ENCODE data around the gene ZNF678. TPM values are rescaled to one million over a fixed set of nuclear protein-coding genes. Genes with fewer than 3 reads are reported as not detected.
A peak's percentile ranks its signal among the peaks of the same experiment; 100 is the strongest.

ZNF678 gene
- total and polyA plus RNA-seq, 9 of the 15 experiments (the other 6 are each of a cell fraction or from before 2014, with no cell fraction given): 3.0 to 16.8 (median 8.0) TPM

DNA sequence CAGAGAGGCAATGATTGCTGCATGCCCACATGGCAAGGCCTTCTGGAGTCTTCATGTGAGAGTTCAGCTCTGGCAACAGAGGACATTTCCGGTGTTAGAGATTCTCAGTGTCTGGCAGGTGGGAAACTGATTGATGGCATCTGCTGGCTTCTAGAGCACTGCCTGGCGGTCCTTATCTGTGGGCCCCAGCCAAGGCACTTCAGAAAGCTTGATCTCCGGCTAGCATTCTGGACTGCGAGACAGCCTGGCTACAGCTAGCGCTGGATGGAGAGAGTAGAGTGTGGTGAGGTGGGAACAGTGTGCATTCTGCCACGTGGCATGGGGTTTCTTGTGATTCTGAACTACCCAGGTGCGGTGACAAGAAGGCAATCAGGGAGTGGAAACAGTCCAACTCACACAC is 9.4 kb downstream of the ZNF678 start (continued):
- TF ChIP-seq USF2 (CRISPR knock-in tag; IDR thresholded peaks at IDR 0.05) (no peak), GATAD2A (IDR thresholded peaks at IDR 0.05) (no peak), CTBP1 (IDR thresholded peaks at IDR 0.05; ENCODE audit: borderline replicate concordance) (peak; percentile 52; the same call in 1 of the 2 replicates), GATA2 (CRISPR knock-in tag; IDR thresholded peaks at IDR 0.05) (peak; percentile 70), MYBL2 (IDR thresholded peaks at IDR 0.05; ENCODE audit: low read depth) (no peak), MYBL2 (CRISPR knock-in tag; IDR thresholded peaks at IDR 0.05; ENCODE audit: borderline replicate concordance) (no peak), KLF6 (CRISPR knock-in tag; IDR thresholded peaks at IDR 0.05; ENCODE audit: borderline replicate concordance) (no peak)
- TF ChIP-seq, protein P1, sequence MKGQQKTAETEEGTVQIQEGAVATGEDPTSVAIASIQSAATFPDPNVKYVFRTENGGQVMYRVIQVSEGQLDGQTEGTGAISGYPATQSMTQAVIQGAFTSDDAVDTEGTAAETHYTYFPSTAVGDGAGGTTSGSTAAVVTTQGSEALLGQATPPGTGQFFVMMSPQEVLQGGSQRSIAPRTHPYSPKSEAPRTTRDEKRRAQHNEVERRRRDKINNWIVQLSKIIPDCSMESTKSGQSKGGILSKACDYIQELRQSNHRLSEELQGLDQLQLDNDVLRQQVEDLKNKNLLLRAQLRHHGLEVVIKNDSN (CRISPR knock-in tag; IDR thresholded peaks at IDR 0.05): no peak
- TF ChIP-seq, protein P2, sequence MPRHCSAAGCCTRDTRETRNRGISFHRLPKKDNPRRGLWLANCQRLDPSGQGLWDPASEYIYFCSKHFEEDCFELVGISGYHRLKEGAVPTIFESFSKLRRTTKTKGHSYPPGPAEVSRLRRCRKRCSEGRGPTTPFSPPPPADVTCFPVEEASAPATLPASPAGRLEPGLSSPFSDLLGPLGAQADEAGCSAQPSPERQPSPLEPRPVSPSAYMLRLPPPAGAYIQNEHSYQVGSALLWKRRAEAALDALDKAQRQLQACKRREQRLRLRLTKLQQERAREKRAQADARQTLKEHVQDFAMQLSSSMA (CRISPR knock-in tag; IDR thresholded peaks at IDR 0.05): no peak

- no peak overlapping the region for H3K4me2 ChIP-seq (ENCODE audit: insufficient read depth, low read length)
- no peak for DNase-seq (ENCODE audit: extremely low read depth in 1 of 4, low spot score in 3 of 4)
- H3K79me2 ChIP-seq (ENCODE audit: control insufficient read depth, insufficient read depth, low read length): peaks cover 84% of the 10 kb centered on the region
- ATAC-seq: no peak
- H3K36me3 ChIP-seq (ENCODE audit: control insufficient read depth, insufficient read depth, low read length): no peaks in the 10 kb centered on the region
- WGBS (ENCODE audit: insufficient coverage, low coverage, missing lambda C conversion rate): 21% methylated on average over 1 of the region's 1 CpG
- no peak overlapping the region for H2AFZ ChIP-seq (ENCODE audit: low read depth, low read length)
- intact Hi-C loops (cut with micrococcal nuclease) (no loop called here), in situ Hi-C loops (cut with MboI) (no loop called here)
- no peak overlapping the region for H3K27ac ChIP-seq (ENCODE audit: extremely low read depth, low read depth, low read length)
- no TSS peak for BruUV-seq (replicated peaks)
- ChIA-PET CTCF (ENCODE audit: low intra/inter-chr PET ratio) (no interaction called here), POLR2A (no interaction called here)
- H4K20me1 ChIP-seq (replicated peaks; ENCODE audit: control insufficient read depth, insufficient read depth, low read length): no peaks in the 10 kb centered on the region
- peaks cover 6 to 10% of the 10 kb centered on the region in 2 experiments; a peak in 3 of 5 replicates for H3K4me1 ChIP-seq (replicated peaks in 1 of 2; ENCODE audit: control insufficient read depth in 2 of 2, insufficient read depth in 2 of 2, low read length in 2 of 2)
- no peak overlapping the region for H3K9ac ChIP-seq (ENCODE audit: insufficient read depth in 1 of 2, low read depth in 2 of 2, low read length in 2 of 2)
- no peak for FAIRE-seq
- no peaks in the 10 kb centered on the region for H3K27me3 ChIP-seq (ENCODE audit: control insufficient read depth in 2 of 2, insufficient read depth in 2 of 2, low read length in 2 of 2)
- no peaks in the 10 kb centered on the region for H3K9me1 ChIP-seq (ENCODE audit: control insufficient read depth, insufficient read depth, low read length)
- no peak overlapping the region for H3K4me3 ChIP-seq
- no peaks in the 10 kb centered on the region for H3K9me3 ChIP-seq (replicated peaks; ENCODE audit: control insufficient read depth, insufficient read depth, low read depth, low read length)
- TF ChIP-seq ZNF282 (CRISPR knock-in tag; IDR thresholded peaks at IDR 0.05) (no peak), EWSR1 (IDR thresholded peaks at IDR 0.05; ENCODE audit: borderline replicate concordance, low read depth, partially characterized antibody) (no peak), ZNF551 (CRISPR knock-in tag; IDR thresholded peaks at IDR 0.05) (no peak), ARID4B (CRISPR knock-in tag; IDR thresholded peaks at IDR 0.05) (no peak)
Measured at GRCh38 chr1:227574926-227575325, 11.6 kb downstream of the ZNF678 start.

Data from K562 (cell line).